GM21786 (cell line): ENCODE measurements around the gene PLEKHA8.

Experiments used
- ATAC-seq: cut with Tn5 transposase; IDR thresholded peaks from one replicate; pipeline ENCODE4 v1.9.1; 2021; ENCODE audit not compliant: unreplicated experiment

PLEKHA8 gene

DNA sequence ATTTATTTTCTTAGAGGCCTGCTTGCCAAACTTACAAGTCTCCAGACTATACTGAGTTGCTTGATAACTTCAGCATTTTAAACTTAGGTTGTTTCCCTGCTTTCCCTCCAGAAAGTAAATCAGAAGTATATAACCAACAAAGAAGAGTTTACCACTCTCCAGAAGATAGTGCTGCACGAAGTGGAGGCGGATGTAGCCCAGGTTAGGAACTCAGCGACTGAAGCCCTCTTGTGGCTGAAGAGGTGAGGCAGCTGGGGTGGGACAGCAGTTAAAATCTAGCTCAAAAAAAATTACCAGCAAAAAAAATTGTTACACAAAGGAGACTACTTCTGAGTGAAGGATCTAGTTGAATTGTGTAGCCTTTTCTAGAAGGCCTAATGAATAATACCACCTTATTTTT lies 33.6 kb downstream of the PLEKHA8 start:
- ATAC-seq: peak; percentile 80

DNA sequence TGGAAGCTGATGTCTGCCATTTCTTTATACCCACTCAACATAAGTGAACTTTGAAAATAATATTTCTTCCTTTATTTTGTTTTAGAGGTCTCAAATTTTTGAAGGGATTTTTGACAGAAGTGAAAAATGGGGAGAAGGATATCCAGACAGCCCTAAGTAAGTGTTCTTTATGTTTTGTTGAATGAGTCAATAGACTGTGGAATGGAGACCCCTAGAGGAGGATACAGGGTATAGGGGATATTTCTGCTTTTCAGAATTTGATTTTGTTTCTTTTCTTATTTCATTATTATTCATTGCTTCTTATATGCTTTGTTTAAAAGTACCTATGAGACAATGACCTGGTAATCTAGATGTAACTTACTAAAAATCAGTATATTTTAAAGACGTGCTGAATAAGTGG lies 34.4 kb downstream of the PLEKHA8 start:
- no peak for ATAC-seq

DNA sequence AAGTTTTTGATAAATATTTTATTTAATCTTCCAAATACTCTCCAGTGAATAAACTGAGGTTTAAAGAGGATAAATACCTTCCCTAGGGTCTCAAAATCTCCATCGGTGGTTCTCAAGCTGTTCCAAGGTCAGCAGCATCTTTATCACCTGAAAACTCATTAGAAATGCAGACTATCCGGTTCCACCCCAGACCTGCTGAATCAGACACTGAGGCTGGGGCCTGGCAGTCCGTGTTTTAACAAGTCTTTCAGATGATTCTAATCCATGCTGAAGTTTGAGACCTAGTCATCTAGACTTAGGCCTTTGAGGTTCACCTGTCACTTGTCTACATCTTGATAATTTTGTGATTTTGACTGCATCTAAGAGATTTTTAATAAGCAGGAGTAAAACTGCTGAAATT lies 37.5 kb downstream of the PLEKHA8 start:
- no peak for ATAC-seq

DNA sequence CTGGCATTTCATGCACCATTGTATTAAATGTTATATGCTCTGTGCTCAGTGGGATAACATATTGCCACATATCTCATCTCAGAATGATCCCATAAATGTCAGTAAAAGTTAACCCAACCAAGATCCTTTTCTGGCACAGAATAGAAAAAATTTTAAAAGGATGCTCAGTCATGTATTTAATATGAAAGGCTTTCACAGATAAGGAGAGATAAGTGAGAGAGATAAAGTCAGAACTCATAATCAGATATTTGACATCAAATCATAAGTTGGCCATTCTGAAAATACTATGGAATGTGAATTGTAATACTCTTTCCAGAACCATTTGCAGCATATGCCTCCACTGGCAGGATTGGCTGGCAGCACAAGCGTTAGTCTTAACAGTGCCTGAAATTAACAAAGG lies 38.5 kb downstream of the PLEKHA8 start:
- no peak for ATAC-seq

DNA sequence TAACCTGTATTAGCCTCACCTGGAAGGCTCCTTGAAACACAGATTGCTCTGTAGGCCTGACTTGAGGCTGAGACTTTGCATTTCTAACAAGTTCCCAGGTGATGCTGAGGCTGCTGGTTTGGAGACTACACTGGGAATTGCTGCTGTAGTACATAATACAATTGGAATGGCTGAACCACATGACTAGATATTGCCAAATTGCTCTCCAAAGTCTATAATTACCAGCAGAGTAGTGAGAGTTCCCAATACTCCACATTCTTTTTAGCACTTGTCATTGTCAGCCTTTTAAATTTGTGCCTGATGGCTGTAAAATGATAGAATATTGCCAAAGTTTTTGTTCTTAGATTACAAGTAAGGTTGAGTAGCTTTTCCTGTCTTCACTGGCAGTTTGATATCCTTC lies 39.9 kb downstream of the PLEKHA8 start:
- ATAC-seq: no peak

DNA sequence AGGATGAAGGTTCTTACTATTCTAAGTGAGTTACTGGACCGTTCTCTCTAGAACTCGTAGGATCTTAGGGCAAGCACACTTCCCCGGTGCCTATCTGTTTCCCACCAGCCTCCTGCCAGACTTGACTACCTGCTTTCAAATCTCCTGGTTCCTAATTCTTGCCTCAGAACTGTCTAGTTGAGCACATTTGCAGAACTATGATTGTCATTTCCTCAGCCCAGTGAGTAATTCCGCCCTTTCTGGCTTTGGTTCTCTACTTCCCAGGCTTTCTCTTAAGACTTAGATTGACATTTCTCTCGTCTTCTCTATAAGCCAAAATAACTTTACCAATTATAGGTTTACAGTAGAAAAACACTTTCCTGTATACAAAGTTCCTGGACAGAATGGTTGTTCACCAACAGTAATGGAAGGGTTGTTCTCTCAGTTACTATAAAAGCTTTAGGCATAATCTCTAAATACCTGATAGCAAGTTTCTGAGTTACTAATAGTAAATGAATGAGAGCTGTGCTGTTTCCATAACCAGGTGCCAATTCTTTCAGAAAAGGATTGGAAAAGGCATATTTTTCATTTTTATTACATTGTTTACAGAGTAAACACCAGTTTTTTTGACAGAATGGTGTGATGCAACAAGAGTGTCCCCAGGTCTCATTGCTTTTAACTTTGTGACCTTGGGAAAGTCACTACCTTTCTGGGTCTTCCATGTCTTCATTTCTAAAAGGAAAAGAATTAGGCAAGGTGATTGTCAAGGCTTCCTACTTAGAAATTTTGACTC lies 41.1 kb downstream of the PLEKHA8 start:
- no peak for ATAC-seq

DNA sequence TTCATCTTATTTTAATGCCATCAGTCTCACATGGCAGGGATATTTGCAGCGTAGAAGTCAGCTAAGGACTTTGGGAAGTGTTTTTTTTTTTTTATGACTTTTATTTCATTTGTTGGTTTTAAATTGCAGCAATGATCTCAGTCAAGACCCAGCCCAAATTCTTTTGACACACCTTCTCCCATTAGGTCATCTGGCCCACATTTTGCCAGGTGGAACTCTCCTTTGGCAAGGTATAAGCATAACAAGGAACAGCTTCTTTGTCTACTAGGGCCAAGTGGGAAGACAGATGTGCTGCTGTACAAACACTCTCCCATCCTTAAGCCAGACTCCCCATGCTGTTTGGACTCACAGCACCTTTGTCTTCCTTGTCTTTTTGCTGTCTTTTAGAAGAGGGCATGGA lies 41.8 kb downstream of the PLEKHA8 start:
- ATAC-seq: no peak

DNA sequence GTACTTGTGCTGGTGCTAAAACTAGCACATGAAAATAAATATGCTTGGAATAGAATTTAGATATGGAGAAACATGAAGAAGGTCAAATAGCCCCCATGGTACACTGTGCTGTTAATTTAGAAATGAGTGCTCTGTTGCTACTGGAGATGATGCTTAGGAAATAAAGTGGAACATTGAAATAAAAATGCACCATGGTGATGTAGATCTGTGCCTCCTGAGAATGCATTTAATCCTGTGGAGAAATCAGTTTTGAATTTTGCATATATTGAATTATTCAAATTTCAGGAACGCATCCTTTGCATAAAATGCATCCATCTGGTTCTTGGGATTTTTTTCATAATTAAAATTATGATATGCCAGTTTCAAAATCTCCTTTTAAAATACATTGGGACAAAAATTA lies 44.5 kb downstream of the PLEKHA8 start:
- no peak for ATAC-seq

DNA sequence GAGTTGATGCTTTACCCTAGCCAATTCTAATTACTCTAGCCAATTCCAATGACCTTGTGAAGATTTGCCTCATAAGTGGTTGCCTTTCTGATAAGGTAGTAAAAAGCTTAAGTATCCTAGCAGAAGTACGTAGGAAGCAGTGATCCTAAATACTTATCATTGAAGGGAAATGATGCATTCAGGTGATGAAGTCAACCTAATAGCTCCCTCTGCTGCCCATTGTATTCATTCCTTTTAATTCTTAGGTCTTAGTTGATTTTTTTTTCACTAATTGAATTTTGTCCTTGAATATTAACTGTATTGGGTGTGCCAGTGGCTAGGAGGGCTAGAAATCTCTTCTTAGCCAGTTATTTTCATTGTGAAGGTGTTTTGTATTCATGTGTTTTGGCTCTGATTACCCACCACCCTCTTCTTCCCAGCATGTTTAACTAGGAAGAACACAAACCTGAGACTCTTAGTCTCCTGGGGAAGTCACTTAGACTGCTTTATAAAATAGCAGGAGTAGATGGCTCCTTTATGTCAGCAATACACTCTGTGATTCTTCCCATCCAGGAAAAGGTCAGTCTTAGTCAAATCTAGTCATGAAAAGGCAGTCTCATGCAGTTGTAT lies 46.3 kb downstream of the PLEKHA8 start:
- no peak for ATAC-seq

DNA sequence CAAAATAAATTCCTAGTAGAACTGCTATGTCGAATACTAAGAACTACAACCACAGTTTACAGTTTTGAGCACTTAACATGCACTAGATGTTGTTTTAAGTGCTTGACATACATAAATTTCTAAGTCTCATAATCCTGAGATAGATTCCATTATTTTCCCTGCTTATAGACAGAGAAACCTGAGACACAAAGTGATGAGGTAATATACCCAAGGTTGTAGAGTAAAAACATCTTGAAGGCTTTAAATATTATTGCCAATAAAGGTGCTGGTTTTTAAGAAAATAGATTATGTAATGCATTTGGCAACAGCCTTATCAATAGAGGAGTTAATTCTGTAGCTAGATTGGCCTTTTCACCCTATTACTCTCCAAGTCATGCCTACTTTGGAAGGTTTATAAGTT lies 48.2 kb downstream of the PLEKHA8 start:
- no peak for ATAC-seq

DNA sequence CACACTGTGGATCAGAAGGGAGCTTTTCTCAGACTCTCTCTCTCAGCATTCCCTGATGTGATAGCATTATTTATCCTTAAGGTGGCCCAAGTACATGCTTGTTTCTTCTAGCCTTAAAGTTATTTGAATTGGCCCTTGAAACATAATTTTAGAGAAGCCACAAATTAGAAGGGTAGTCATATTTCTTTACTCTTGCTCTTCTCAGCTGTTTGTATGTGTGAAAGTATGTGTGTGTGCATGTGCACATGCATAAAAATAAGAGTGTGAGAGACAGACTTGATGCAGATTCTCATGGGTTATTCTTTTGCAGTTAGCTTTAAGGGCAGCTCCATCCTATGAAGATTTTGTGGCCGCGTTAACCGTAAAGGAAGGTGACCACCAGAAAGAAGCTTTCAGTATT lies 50.1 kb downstream of the PLEKHA8 start:
- no peak for ATAC-seq

DNA sequence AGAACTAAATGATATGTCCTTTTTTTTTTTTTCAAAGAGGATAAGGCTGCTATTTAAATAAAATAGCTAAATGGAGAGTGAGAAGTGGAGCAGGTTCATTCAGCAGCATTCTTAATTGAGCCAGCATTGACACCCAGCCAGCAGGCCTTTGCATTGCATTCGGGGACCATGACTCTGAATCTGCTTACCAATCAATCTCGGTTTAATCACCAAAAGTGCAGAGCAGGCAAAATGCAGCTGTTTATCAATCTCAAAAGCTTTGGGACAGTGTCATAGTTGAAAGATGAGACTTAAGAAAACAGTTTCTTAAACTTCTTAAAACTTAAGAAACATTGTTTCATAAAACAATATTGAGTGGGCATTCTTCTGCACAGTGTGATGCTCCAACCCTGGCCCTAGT lies 51.7 kb downstream of the PLEKHA8 start:
- ATAC-seq: no peak

DNA sequence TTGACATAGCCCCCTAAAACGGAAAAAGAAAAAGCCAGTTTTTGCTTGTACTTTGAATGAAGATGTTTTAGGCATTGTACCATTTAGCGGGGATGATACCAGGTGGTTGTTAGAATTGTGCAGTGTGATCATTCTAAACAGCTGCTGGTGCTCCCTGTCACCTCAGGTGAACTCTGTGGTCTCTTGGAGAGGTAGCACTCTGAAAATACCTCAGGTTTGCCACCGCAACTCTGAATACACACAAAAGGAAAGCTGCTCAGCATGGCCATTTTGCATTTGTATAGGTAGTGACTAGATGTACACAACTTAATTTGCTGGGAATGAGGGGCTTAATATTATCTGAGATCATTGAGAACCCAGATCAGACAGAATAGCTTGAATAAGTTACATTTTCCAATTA lies 52.6 kb downstream of the PLEKHA8 start:
- no peak for ATAC-seq

DNA sequence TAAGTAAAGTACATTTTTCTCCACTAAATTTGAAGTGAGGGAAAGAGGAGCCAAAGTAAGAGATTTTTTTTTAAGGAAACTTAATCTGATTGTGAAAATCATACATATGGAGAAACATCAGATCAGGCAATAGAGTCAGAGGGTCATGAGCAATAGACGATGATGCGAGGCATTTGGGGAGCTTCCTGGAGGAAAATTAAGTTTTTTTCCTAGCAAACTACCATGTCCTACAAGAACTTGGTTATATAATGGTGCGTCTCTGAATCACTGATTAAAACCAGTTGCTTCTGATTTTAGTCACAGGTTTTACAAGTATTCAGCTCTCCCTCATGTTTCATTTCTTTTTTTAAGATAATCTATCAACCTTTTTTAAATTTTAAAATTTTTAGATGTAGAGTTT lies 54.5 kb downstream of the PLEKHA8 start:
- ATAC-seq: no peak

DNA sequence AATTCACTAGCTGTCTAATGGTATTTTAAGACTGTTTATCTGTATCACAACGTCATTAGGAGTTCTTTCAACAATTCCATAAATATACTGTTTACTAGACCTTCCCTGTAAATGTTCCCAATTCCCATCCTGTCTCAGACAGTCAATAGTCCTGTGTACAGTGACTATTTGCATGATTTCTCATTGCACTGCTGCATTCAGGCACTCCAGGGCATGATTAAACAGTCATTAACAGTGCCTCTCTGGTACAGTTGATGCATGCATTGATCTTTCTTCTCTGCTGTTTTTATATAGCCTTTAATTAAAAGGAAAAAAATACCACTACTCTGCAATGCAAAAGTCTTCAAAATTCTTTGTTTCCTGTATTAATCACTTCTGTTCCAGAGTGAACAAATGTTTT lies 55.1 kb downstream of the PLEKHA8 start:
- ATAC-seq: no peak

DNA sequence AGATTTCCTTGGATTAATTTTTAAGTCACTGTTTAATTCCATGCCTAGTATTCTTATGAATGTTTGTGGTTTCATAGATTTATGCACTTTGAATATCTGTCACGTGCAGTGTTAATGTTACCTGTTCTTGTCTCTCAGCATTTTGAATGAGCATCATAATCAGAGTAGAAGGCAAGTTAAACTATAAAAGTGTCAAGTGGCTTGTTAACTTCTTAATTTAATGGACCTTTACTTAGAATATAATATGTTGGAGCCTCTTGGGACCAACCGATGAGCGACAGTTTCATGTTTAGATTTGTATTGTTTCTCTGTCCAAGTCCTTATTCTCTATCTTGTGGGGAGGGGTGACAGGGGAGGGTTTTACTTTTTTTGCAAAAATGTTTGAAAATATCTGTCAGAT lies 56.0 kb downstream of the PLEKHA8 start:
- no peak for ATAC-seq

DNA sequence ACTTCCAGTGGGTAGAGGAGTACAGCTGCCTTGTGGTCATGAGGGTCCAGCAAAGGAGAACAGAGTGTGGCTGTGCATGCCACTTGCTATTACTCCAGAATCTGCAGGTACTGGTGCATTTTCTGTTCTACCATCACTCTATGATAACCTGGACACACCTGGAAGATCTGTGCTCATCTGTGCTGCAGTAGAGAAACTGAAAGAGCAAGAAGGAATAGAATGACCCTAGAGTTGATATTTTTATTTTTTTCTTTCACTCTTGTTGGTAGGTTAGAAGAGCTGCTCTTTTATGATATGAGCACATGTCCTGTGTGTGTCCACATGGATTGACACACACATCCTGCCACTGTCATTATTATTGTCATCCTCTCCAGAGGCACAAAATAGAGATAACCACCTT lies 58.3 kb downstream of the PLEKHA8 start:
- ATAC-seq: no peak

DNA sequence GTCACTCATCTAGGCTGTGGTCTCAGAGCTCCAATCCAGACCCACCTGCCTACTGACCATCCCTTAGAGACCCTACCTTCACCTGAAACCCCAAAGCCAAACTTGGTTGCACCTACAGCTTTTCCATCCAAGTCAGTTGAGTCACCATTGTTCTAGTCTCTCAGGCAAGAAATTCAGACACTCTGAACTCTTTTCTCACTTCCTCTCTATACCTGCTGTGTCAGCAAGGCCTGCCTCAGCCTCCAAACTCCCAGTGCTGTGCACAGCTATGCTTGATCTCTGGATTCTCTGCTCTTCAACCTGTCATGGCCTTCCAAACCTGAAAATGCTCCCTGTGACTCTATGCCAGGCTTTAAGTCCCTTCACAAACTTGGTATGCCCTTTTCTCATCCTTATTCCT lies 59.2 kb downstream of the PLEKHA8 start:
- ATAC-seq: no peak

DNA sequence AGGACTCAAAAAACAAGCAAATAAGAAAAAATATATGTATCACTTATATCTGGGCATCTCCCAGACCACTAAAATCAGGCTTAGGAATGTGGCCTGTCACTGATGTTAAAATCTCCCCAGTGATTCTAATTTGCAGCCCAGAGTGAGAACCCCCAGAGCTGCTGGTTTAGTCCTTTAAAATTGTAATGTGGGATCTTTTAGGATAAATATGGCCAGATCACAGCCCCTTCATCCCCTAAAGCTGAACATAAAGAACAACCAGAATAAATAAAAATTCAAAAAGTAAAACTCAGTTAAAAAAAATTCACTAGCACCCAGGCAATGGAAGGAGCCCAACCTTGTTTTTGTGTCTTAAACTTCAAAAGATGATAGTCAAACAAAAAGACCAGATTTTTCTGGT lies 60.1 kb downstream of the PLEKHA8 start:
- ATAC-seq: no peak

DNA sequence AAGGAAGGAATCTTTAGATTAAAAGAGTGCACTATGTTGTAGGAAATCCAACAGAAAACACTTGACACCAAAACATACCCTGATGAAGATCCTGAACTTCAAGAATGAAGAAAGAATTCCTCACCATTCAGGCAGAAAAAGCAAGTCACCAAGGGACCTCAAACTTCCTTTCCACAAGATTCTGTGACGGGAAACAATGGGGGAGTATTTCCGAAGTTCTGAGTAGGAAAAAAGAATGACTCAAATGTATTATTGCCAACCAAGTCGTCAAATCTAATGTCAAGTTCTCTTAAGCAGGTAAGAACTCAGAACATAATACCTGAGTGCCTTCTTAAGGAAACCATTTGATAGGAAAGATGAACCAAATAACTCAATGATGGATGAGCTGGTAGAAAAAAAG lies 61.9 kb downstream of the PLEKHA8 start:
- ATAC-seq: no peak

DNA sequence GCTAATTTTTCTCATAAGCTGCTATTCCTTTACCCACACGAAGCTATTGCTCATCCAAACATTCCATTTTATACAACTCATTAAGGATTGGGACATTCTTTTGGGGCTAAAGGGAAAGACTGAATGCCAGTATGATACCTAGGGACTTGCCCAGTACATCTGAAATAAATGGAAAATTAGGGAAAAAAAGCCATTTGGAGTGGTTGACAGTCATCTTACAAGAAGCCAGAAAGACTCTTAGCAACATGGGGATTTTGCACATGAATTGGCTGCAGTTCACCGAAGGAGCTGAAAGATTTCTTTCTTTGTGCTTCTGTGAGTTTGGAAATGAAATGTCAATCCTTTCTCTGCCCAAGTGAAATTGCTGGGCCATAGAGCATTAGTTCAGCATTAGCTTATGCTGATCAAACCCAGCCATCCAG lies 63.3 kb downstream of the PLEKHA8 start:
- ATAC-seq: no peak

DNA sequence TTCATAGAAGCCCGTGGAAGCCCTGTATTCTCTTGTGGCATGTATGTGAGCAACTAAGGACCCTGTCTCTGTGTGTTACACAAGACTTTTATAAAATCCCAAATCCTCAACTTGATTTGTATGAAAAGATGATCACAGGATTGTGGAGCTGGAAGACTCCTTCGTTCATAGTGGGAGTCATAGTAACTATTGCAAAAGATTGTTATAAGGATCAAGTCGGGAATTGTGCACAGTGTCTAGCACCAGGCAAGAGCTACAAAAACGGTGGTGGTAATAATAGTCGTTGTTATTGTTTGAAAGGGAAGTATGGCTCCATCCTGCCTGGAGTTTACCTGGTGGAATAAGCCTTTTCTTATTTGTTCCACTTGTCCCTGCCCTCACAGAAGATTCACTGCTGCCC lies 63.8 kb downstream of the PLEKHA8 start:
- ATAC-seq: no peak

DNA sequence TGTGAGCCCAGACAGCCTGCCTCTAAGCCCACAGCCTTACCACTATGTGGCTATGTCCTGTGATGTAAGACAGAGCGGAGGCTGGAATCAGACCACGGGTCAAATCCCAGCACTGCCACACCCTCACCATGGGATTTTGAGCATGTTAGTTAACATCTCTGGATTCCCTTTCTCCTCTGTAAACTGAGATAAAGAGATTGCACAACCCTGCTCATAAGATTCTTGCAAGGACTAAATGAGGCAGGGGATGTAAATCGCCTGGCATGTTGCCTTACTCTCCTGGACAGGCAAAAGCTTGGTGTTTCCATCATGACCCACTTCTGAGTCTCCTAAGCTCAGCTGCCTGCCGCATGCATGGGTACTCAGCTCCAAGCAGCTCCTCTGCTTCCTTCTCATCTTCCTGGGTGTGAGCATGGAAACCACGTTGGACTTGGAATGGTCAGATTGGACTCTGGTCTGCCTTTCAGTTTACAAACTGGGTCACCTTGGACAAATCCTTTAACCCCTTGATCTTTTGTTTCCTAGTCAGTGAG lies 65.3 kb downstream of the PLEKHA8 start:
- ATAC-seq: no peak
